GM23248 (cell line): ENCODE measurements around the gene BCL10.

ENCODE experiments used
- EZH2 ChIP-seq: fragments of 200-600 bp; sonication (generic); IDR thresholded peaks from 2 replicates; pipeline ENCODE4 v1.6.1; 2018; ENCODE audit warnings: antibody characterized with exemption, mild to moderate bottlenecking; ENCODE audit not compliant: insufficient read depth, poor library complexity, severe bottlenecking
- EZH2phosphoT487 ChIP-seq: fragments of 200-600 bp; sonication (generic); IDR thresholded peaks from 2 replicates; pipeline ENCODE4 v1.6.1; 2018; ENCODE audit warnings: antibody characterized with exemption, moderate library complexity, mild to moderate bottlenecking, low read depth; ENCODE audit not compliant: insufficient read depth

GRCh38 chr1:85279458-85280080 lies 3.1 kb upstream of the BCL10 start:
- no peak for TF ChIP-seq EZH2phosphoT487
- no peak for TF ChIP-seq EZH2
